K562 (cell line): ENCODE data around the gene ZNF772. TPM values are rescaled to one million over a fixed set of nuclear protein-coding genes. Genes with fewer than 3 reads are reported as not detected.
"Not testable (repeated sequence)": the region's sequence is repeated elsewhere in the genome, so short reads cannot be mapped to it uniquely, and the experiment has no call there.

ENCODE experiments used
- CTBP1 ChIP-seq: fragments of 450-650 bp; IDR thresholded peaks from 2 replicates; pipeline ENCODE4 v1.6.1; 2016; ENCODE audit warnings: borderline replicate concordance
- ELF1 ChIP-seq: fragments of 200-800 bp; sonication (Bioruptor generic); IDR thresholded peaks from 2 replicates; pipeline ENCODE4 v1.6.1; 2016; ENCODE audit warnings: missing genetic modification characterization, missing compliant biosample characterization
- FOS ChIP-seq: IDR thresholded peaks from 3 replicates; pipeline ENCODE4 v1.6.1; 2011; ENCODE audit not compliant: insufficient read length; ENCODE audit errors: extremely low read depth
- GABPB1 ChIP-seq: sonication (generic); formaldehyde crosslinking; IDR thresholded peaks from 2 replicates; pipeline ENCODE4 v1.8.0; 2022; ENCODE audit warnings: mild to moderate bottlenecking, missing genetic modification reagents
- HDAC1 ChIP-seq, 2 experiments: fragments of 450-650 bp; IDR thresholded peaks; 2 replicates each; pipeline ENCODE4 v1.6.1; 2016 to 2017; ENCODE audit warnings: inconsistent platforms in 1 of 2, mild to moderate bottlenecking in 1 of 2, moderate library complexity in 1 of 2
- KDM1A ChIP-seq, 2 experiments: fragments of 450-650 bp; IDR thresholded peaks; 2 replicates each; pipeline ENCODE4 v1.6.1; 2016; ENCODE audit warnings: mild to moderate bottlenecking in 2 of 2
- RCOR1 ChIP-seq, 2 experiments: IDR thresholded peaks; 2 replicates each; pipeline ENCODE4 v1.6.1; 2012; ENCODE audit warnings: low read depth in 2 of 2, low read length in 2 of 2, borderline replicate concordance in 1 of 2, improper control_type of control experiment in 1 of 2
- RREB1 ChIP-seq: fragments of 250-450 bp; sonication (Bioruptor Pico); IDR thresholded peaks from 2 replicates; pipeline ENCODE4 v1.4.0; 2020
- ZBTB12 ChIP-seq: fragments of 250-450 bp; sonication (Bioruptor Pico); IDR thresholded peaks from 2 replicates; pipeline ENCODE4 v1.4.0; 2020
- ZBTB40 ChIP-seq, 2 experiments: fragments of 450-650 bp in 1 of 2; sonication (generic) in 1 of 2; formaldehyde crosslinking in 1 of 2; IDR thresholded peaks; 2 replicates each; pipeline versions ENCODE4 v1.7.1 to v1.9.0; 2016 to 2022; ENCODE audit warnings: inconsistent platforms in 1 of 2, mild to moderate bottlenecking in 1 of 2, missing genetic modification reagents in 1 of 2
- polyA plus RNA-seq, 8 experiments: library from polyadenylated mRNA; depleted of rRNA in 4 of 8; stranded (reverse) in 5 of 8; unstranded in 3 of 8; fragments of >200 nt; fragmentation: Nextera tagmentation in 2 of 8; fragmentation: Illumina TruSeq in 1 of 8; extraction: Ambion mirVana in 2 of 8; extraction: Trizol in 1 of 8; gene quantifications; 2 replicates each; pipeline versions ENCODE4 v1.2.1 to v1.2.3, GENCODE V29; 2011 to 2014; ENCODE audit warnings: inconsistent platforms in 1 of 8, missing spikeins in 1 of 8
- total RNA-seq, 7 experiments: library from RNA; depleted of rRNA in 6 of 7; stranded (reverse); fragments of >200 nt in 6 of 7; fragmentation: Illumina TruSeq in 2 of 7; extraction: Trizol in 2 of 7; gene quantifications; 2 replicates each; pipeline versions ENCODE4 v1.2.1 to v1.2.3, GENCODE V29; 2011 to 2021; ENCODE audit warnings: low replicate concordance in 1 of 7

Gene ZNF772
- total and polyA plus RNA-seq, 9 of the 15 experiments (the other 6 are each of a cell fraction or from before 2014, with no cell fraction given) = 0.13 to 1.9 (median 1.1) TPM

DNA sequence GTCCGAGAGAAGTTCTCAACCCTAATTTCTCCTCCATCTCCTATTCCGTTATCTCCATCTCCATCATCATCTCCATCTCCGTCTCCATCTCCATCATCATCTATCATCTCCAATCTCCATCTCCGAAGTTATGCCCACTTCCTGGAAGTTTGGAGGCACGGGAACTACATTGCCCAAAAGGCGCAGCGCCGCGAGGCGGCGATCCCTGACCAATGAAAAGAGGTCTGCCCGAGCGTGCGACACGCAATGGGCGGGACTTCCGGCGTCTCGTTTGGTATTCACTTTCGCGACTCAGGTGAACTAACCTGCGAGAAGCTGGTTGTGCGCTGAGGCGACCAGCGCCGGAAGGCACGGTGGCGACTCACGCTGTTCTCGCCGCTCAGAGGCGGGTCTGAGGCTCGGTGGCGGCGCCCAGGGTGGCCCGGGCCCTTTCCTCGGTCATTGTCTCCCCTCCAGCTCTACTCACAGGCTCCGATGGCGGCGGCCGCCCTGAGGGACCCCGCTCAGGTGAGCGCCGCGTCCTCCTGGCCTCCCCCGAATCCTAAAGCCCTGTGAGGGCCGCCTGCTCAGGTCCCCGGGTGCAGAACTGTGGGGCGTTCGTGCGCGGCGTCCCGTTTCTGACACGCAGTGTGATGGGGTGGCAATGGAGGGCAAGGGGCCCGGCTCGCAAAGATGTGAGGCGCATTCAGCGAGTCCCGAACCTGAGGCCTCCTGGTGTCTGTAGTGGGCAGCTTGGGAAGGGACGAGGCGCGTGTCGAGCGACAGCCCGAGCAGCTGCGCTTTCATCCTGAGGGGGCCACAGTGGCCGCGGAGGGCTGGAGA is 10.3 kb upstream of the ZNF772 start, which contains the start of gene ZNF419 (continued):
- TF ChIP-seq RREB1 (CRISPR knock-in tag) (peak; percentile 79; the same call in 1 of the 2 replicates), HDAC1 (IDR thresholded peaks at IDR 0.05) (peak in 1 of 2 experiments; percentile 90; a peak in 2 of 4 replicates), RCOR1 (IDR thresholded peaks at IDR 0.05; ENCODE audit: borderline replicate concordance in 1 of 2, low read depth in 2 of 2, low read length in 2 of 2) (peak in 1 of 2 experiments; percentile 64; a peak in 1 of 4 replicates), GABPB1 (peak; percentile 90), ELF1 (tag) (peak; percentile 84), CTBP1 (peak; percentile 93), KDM1A (IDR thresholded peaks at IDR 0.05) (peak; percentile 93 to 94), ZBTB40 (IDR thresholded peaks at IDR 0.05) (peak; percentile 88), FOS (peak; percentile 62), ZBTB12 (peak; percentile 9; the same call in 1 of the 2 replicates)
- TF ChIP-seq ZBTB40 (CRISPR knock-in tag; IDR thresholded peaks at IDR 0.05) = not testable (repeated sequence)
